NK-92 treated with Interleukin-12 subunit alpha and Interleukin-12 subunit beta, amount 100 ng/mL, for 24 hours (cell line): ENCODE data around the gene ZNF641.
A peak's percentile ranks its signal among the peaks of the same experiment; 100 is the strongest.
"Not testable (repeated sequence)": the region's sequence is repeated elsewhere in the genome, so short reads cannot be mapped to it uniquely, and the experiment has no call there.

Experiments
- DNase-seq: peaks from one replicate; lab custom pipeline; 2025; lab: John Stamatoyannopoulos, UW

The ZNF641 gene

GRCh38 chr12:48334808-48335207, 15.9 kb downstream of the ZNF641 start:
- DNase-seq = peak; percentile 33

DNA sequence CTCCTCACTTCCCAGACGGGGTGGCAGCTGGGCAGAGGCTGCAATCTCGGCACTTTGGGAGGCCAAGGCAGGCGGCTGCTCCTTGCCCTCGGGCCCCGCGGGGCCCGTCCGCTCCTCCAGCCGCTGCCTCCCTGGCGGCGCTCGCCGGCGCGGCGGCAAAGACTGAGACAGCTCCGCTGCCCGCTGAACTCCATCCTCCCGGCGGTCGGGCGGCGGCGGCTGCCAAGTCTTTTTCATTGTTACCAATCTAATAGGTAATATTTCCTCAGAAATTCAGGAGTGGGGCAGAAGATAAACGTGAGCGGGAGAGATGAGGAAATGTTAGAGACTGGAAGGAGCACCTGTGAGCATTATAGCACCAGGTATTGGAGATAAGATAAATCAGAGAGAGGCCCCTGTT, 17.0 kb downstream of the ZNF641 start:
- DNase-seq = not testable (repeated sequence)

DNA sequence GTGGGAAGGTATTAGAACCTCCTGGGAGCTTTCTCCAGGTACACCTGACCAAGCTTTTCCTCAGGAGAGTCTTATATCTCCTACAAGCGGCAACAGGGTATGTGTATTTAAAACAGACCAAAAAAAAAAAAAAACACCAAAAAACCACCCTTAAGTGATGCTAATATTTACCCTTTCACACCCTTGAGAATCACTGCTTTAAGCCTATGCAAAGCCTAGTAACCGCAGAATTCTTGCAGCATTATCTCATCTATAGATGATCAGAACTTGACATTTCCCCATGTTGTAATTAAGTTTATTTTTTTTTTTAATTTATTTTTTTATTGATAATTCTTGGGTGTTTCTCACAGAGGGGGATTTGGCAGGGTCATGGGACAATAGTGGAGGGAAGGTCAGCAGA, 19.3 kb downstream of the ZNF641 start:
- DNase-seq = no peak

- no peak for DNase-seq
These were observed 21.4 kb downstream of the ZNF641 start for GRCh38 chr12:48329199-48329939.

DNA sequence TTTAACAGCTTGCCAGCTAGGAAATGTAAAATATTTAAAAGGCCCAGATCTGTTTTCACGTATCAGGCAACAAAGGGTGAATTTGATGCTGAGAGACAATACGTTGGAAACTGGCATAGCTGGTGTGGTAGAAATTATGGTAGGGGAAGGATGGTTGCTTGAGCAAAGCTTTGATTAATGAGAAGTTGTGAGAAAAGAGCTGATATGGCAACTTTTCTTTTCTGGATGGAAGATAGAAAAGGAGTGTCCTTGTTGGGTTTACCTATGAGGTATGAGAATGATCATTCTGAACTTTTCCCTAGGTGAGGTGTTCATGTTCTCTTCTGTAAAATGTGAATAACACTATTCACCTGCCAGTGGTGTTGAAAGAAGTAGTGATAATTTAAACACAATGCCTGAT, 34.2 kb downstream of the ZNF641 start:
- DNase-seq = no peak

GRCh38 chr12:48311313-48311712, 39.4 kb downstream of the ZNF641 start:
- no peak for DNase-seq

GRCh38 chr12:48307269-48307668, 43.5 kb downstream of the ZNF641 start:
- DNase-seq = no peak

DNA sequence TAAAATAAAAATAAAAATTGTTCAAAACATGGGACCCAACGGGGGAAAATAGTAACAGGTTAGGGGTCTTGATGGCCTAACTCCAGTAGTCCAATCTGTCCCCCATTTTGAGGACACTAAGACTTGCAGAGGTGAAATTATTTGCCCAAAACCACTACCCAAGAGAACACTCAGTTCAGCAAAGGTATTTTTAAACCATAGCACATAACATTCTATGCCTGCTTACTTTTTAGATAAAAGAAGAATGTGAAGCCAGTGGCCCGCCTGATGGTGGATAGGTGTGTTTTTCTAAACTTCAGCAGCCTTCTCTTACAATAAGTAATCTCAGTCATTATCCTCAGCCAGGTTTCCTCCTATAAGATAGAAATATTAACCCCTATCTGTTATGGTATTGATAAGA, 45.5 kb downstream of the ZNF641 start:
- DNase-seq = no peak

GRCh38 chr12:48302161-48302911, 48.4 kb downstream of the ZNF641 start:
- DNase-seq = no peak

GRCh38 chr12:48300774-48301173, 49.9 kb downstream of the ZNF641 start:
- no peak for DNase-seq

GRCh38 chr12:48296586-48297282, 54.0 kb downstream of the ZNF641 start:
- DNase-seq = no peak

- DNase-seq = no peak
These were observed 58.7 kb downstream of the ZNF641 start for GRCh38 chr12:48292040-48292439.

DNA sequence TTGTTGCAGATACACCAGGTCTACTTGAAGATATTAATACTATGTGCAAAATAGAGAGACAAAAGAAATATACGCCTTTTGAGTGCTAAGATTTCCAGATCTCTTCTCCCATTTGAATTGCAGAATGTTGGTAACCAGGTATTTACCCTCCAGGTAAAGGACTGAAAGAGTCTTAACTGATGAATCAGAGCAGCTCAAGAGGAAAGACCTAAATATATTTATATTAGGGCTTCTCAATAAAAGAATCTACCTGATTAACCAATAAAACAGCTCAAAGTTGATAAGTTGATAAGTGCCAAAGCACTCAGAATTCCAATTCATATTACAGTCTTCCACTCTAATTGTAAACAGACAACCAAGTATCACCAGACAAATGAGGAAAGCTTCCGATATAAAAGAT, 59.2 kb downstream of the ZNF641 start:
- no peak for DNase-seq

GRCh38 chr12:48288387-48289268, 62.1 kb downstream of the ZNF641 start:
- no peak for DNase-seq
